SK-N-SH treated with all-trans-retinoic acid at 6 μM for 48 hours (cell line): Measurements from ENCODE around the gene GPR156.

Experiments used
- ATAC-seq: fragments of 200-7000 bp; cut with Tn5 transposase; 3 replicates; pipeline ENCODE4 v1.9.1; 2020; ENCODE audit warnings: mild to moderate bottlenecking, moderate library complexity
- ARNTL ChIP-seq: fragments of 450-650 bp; formaldehyde crosslinking; IDR thresholded peaks from 2 replicates; pipeline ENCODE4 v1.5.0; 2020; ENCODE audit warnings: low read depth, mild to moderate bottlenecking, moderate library complexity, borderline replicate concordance
- BACH2 ChIP-seq: fragments of 250-450 bp; sonication (Bioruptor Pico); IDR thresholded peaks from 2 replicates; pipeline ENCODE4 v1.9.0; 2021; ENCODE audit warnings: mild to moderate bottlenecking, borderline replicate concordance
- CSDC2 ChIP-seq: fragments of 250-450 bp; sonication (Bioruptor Pico); IDR thresholded peaks from 2 replicates; pipeline ENCODE4 v1.5.0; 2020; ENCODE audit warnings: mild to moderate bottlenecking, moderate library complexity
- ESRRG ChIP-seq: fragments of 250-450 bp; sonication (Bioruptor Pico); IDR thresholded peaks from 2 replicates; pipeline ENCODE4 v1.6.1; 2021; ENCODE audit warnings: mild to moderate bottlenecking
- GLIS3 ChIP-seq: fragments of 250-450 bp; sonication (Bioruptor Pico); IDR thresholded peaks from 2 replicates; pipeline ENCODE4 v1.5.0; 2020; ENCODE audit warnings: mild to moderate bottlenecking, moderate library complexity
- OSR1 ChIP-seq: fragments of 250-450 bp; sonication (Bioruptor Pico); IDR thresholded peaks from 2 replicates; pipeline ENCODE4 v1.8.0; 2022; ENCODE audit warnings: moderate library complexity, mild to moderate bottlenecking, inconsistent platforms
- PPARA ChIP-seq: fragments of 250-450 bp; sonication (Bioruptor Pico); IDR thresholded peaks from 2 replicates; pipeline ENCODE4 v1.5.0; 2020; ENCODE audit warnings: mild to moderate bottlenecking, borderline replicate concordance
- RARB ChIP-seq: fragments of 250-450 bp; sonication (Bioruptor Pico); IDR thresholded peaks from 2 replicates; pipeline ENCODE4 v1.8.0; 2021; ENCODE audit warnings: mild to moderate bottlenecking, moderate library complexity
- SNAI2 ChIP-seq: fragments of 250-450 bp; sonication (Bioruptor Pico); IDR thresholded peaks from 2 replicates; pipeline ENCODE4 v1.5.0; 2020; ENCODE audit warnings: mild to moderate bottlenecking, moderate library complexity
- TCF4 ChIP-seq: fragments of 250-450 bp; sonication (Bioruptor Pico); IDR thresholded peaks from 2 replicates; pipeline ENCODE4 v1.8.0; 2021; ENCODE audit warnings: mild to moderate bottlenecking, moderate library complexity, borderline replicate concordance
- ZFP3 ChIP-seq: fragments of 250-450 bp; sonication (Bioruptor Pico); IDR thresholded peaks from 2 replicates; pipeline ENCODE4 v1.5.0; 2020; ENCODE audit warnings: mild to moderate bottlenecking, moderate library complexity
- ZFP30 ChIP-seq: fragments of 450-650 bp; formaldehyde crosslinking; IDR thresholded peaks from 2 replicates; pipeline ENCODE4 v1.5.0; 2022; ENCODE audit warnings: mild to moderate bottlenecking, moderate library complexity
- ZNF565 ChIP-seq: fragments of 450-650 bp; formaldehyde crosslinking; conservative IDR thresholded peaks from 2 replicates; pipeline ENCODE4 v1.5.0; 2020; ENCODE audit warnings: low read depth, mild to moderate bottlenecking, moderate library complexity
- ZNF70 ChIP-seq: fragments of 450-650 bp; formaldehyde crosslinking; IDR thresholded peaks from 2 replicates; pipeline ENCODE4 v1.5.0; 2020; ENCODE audit warnings: mild to moderate bottlenecking, moderate library complexity
- ZNF8 ChIP-seq: fragments of 450-650 bp; formaldehyde crosslinking; IDR thresholded peaks from 2 replicates; pipeline ENCODE4 v1.5.0; 2020; ENCODE audit warnings: mild to moderate bottlenecking, moderate library complexity
- TF ChIP-seq, protein P1 (sequence below): fragments of 250-450 bp; sonication (Bioruptor Pico); IDR thresholded peaks from 2 replicates; pipeline ENCODE4 v1.5.0; 2020; ENCODE audit warnings: mild to moderate bottlenecking, moderate library complexity
- TF ChIP-seq, protein P2 (sequence below): fragments of 250-450 bp; sonication (Bioruptor Pico); IDR thresholded peaks from 2 replicates; pipeline ENCODE4 v1.8.0; 2021; ENCODE audit warnings: low read depth, mild to moderate bottlenecking, moderate library complexity, borderline replicate concordance
- TF ChIP-seq, protein P3 (sequence below): fragments of 250-450 bp; sonication (Bioruptor Pico); IDR thresholded peaks from 2 replicates; pipeline ENCODE4 v1.5.1; 2020; ENCODE audit warnings: low read depth, mild to moderate bottlenecking, moderate library complexity
- TF ChIP-seq, protein P4 (sequence below): fragments of 250-450 bp; sonication (Bioruptor Pico); IDR thresholded peaks from 2 replicates; pipeline ENCODE4 v1.5.1; 2021; ENCODE audit warnings: mild to moderate bottlenecking, moderate library complexity
- TF ChIP-seq, protein P5 (sequence below): fragments of 250-450 bp; sonication (Bioruptor Pico); IDR thresholded peaks from 2 replicates; pipeline ENCODE4 v1.8.0; 2020; ENCODE audit warnings: mild to moderate bottlenecking, moderate library complexity, borderline replicate concordance

Gene GPR156

DNA sequence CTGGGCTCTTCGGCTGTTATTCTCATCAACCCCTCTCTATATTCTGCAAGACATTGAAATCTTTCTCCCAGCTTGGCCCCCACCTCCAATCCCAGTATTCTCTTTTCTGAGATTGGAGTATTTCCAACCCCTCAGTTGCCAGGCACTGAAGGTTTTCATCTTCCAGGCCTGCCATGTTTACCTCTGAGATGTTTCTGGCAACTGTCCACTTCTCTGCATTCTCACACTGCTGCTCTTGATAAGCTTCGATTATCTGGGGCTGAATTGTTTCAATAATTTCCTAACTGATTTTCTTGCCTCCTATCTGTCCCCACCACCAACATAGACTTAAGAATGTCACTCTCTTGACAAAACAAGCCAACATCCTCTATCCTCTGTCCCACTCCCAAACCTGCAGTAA is 1.4 kb upstream of the GPR156 start:
- ATAC-seq: no peak
- TF ChIP-seq, protein P1, sequence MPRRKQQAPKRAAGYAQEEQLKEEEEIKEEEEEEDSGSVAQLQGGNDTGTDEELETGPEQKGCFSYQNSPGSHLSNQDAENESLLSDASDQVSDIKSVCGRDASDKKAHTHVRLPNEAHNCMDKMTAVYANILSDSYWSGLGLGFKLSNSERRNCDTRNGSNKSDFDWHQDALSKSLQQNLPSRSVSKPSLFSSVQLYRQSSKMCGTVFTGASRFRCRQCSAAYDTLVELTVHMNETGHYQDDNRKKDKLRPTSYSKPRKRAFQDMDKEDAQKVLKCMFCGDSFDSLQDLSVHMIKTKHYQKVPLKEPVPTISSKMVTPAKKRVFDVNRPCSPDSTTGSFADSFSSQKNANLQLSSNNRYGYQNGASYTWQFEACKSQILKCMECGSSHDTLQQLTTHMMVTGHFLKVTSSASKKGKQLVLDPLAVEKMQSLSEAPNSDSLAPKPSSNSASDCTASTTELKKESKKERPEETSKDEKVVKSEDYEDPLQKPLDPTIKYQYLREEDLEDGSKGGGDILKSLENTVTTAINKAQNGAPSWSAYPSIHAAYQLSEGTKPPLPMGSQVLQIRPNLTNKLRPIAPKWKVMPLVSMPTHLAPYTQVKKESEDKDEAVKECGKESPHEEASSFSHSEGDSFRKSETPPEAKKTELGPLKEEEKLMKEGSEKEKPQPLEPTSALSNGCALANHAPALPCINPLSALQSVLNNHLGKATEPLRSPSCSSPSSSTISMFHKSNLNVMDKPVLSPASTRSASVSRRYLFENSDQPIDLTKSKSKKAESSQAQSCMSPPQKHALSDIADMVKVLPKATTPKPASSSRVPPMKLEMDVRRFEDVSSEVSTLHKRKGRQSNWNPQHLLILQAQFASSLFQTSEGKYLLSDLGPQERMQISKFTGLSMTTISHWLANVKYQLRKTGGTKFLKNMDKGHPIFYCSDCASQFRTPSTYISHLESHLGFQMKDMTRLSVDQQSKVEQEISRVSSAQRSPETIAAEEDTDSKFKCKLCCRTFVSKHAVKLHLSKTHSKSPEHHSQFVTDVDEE: no peak
- TF ChIP-seq, protein P2, sequence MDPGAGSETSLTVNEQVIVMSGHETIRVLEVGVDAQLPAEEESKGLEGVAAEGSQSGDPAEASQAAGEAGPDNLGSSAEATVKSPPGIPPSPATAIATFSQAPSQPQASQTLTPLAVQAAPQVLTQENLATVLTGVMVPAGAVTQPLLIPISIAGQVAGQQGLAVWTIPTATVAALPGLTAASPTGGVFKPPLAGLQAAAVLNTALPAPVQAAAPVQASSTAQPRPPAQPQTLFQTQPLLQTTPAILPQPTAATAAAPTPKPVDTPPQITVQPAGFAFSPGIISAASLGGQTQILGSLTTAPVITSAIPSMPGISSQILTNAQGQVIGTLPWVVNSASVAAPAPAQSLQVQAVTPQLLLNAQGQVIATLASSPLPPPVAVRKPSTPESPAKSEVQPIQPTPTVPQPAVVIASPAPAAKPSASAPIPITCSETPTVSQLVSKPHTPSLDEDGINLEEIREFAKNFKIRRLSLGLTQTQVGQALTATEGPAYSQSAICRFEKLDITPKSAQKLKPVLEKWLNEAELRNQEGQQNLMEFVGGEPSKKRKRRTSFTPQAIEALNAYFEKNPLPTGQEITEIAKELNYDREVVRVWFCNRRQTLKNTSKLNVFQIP (CRISPR knock-in tag): no peak
- TF ChIP-seq GLIS3 (CRISPR knock-in tag) (no peak), TCF4 (CRISPR knock-in tag) (no peak), ZNF70 (CRISPR knock-in tag) (no peak), CSDC2 (no peak), OSR1 (CRISPR knock-in tag) (no peak), ARNTL (CRISPR knock-in tag) (no peak), BACH2 (no peak), ZFP30 (CRISPR knock-in tag) (no peak), PPARA (CRISPR knock-in tag) (no peak), ZNF565 (CRISPR knock-in tag) (no peak), ZNF8 (CRISPR knock-in tag) (no peak), SNAI2 (no peak)
- TF ChIP-seq, protein P3, sequence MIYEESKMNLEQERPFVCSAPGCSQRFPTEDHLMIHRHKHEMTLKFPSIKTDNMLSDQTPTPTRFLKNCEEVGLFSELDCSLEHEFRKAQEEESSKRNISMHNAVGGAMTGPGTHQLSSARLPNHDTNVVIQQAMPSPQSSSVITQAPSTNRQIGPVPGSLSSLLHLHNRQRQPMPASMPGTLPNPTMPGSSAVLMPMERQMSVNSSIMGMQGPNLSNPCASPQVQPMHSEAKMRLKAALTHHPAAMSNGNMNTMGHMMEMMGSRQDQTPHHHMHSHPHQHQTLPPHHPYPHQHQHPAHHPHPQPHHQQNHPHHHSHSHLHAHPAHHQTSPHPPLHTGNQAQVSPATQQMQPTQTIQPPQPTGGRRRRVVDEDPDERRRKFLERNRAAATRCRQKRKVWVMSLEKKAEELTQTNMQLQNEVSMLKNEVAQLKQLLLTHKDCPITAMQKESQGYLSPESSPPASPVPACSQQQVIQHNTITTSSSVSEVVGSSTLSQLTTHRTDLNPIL (CRISPR knock-in tag): no peak
- TF ChIP-seq, protein P4, sequence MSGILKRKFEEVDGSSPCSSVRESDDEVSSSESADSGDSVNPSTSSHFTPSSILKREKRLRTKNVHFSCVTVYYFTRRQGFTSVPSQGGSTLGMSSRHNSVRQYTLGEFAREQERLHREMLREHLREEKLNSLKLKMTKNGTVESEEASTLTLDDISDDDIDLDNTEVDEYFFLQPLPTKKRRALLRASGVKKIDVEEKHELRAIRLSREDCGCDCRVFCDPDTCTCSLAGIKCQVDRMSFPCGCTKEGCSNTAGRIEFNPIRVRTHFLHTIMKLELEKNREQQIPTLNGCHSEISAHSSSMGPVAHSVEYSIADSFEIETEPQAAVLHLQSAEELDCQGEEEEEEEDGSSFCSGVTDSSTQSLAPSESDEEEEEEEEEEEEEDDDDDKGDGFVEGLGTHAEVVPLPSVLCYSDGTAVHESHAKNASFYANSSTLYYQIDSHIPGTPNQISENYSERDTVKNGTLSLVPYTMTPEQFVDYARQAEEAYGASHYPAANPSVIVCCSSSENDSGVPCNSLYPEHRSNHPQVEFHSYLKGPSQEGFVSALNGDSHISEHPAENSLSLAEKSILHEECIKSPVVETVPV (CRISPR knock-in tag): no peak
- TF ChIP-seq, all 23 proteins: peak for 0

DNA sequence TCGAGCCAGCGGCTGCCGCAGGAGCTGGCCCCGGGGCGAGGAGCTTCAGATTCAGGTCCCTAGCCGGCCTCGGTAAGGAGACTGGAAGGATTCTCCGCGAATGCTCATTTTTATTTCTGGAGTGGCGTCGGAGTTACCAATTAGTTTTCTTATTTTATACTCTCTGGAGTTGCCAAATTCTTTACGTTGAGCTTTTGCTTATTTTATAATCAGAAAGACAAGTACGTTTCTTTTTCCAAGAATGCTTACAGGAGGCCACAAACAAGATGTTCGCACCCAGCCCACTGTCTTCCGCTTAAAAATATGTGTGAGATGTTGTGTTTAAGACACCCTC is 453 bp upstream of the GPR156 start:
- no peak for ATAC-seq
- no peak for TF ChIP-seq CSDC2
- TF ChIP-seq ESRRG (CRISPR knock-in tag): no peak
- TF ChIP-seq RARB (CRISPR knock-in tag): no peak
- TF ChIP-seq TCF4 (CRISPR knock-in tag): no peak
- no peak for TF ChIP-seq ZFP3
- TF ChIP-seq, protein P5, sequence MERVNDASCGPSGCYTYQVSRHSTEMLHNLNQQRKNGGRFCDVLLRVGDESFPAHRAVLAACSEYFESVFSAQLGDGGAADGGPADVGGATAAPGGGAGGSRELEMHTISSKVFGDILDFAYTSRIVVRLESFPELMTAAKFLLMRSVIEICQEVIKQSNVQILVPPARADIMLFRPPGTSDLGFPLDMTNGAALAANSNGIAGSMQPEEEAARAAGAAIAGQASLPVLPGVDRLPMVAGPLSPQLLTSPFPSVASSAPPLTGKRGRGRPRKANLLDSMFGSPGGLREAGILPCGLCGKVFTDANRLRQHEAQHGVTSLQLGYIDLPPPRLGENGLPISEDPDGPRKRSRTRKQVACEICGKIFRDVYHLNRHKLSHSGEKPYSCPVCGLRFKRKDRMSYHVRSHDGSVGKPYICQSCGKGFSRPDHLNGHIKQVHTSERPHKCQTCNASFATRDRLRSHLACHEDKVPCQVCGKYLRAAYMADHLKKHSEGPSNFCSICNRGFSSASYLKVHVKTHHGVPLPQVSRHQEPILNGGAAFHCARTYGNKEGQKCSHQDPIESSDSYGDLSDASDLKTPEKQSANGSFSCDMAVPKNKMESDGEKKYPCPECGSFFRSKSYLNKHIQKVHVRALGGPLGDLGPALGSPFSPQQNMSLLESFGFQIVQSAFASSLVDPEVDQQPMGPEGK (CRISPR knock-in tag): no peak
- TF ChIP-seq, protein P3 (CRISPR knock-in tag): no peak
- TF ChIP-seq PPARA (CRISPR knock-in tag): no peak
- no peak for TF ChIP-seq GLIS3 (CRISPR knock-in tag)
- TF ChIP-seq, protein P2 (CRISPR knock-in tag): no peak
- TF ChIP-seq SNAI2: no peak
- TF ChIP-seq ZNF565 (CRISPR knock-in tag): no peak
- no peak for TF ChIP-seq ZFP30 (CRISPR knock-in tag)
- TF ChIP-seq, protein P1: no peak
- TF ChIP-seq ARNTL (CRISPR knock-in tag): no peak
